Measurements from ENCODE around the gene KRTAP5-2.
"Not testable (repeated sequence)": the region's sequence is repeated elsewhere in the genome, so short reads cannot be mapped to it uniquely, and the experiment has no call there.

The KRTAP5-2 gene

GRCh38 chr11:1604711-1605110 is 6.6 kb upstream of the KRTAP5-2 start:
- no peak for TF ChIP-seq POLR2A (IDR thresholded peaks at IDR 0.05; ENCODE audit: low read depth, low read length)
- FAIRE-seq (no peak), DNase-seq (ENCODE audit: insufficient read length, low spot score) (no peak)

- DNase-seq (ENCODE audit: insufficient read length, low spot score) (no peak), FAIRE-seq (no peak)
- no peak for TF ChIP-seq POLR2A (IDR thresholded peaks at IDR 0.05; ENCODE audit: low read depth, low read length)
Observed at GRCh38 chr11:1604181-1604580, 6.1 kb upstream of the KRTAP5-2 start.

GRCh38 chr11:1603629-1604028 is 5.5 kb upstream of the KRTAP5-2 start:
- DNase-seq (ENCODE audit: insufficient read length, low spot score) (no peak), FAIRE-seq (no peak)
- no peak for TF ChIP-seq POLR2A (IDR thresholded peaks at IDR 0.05; ENCODE audit: low read depth, low read length)

GRCh38 chr11:1601663-1602062 is 3.6 kb upstream of the KRTAP5-2 start:
- FAIRE-seq = not testable (repeated sequence)

GRCh38 chr11:1600626-1601025 is 2.5 kb upstream of the KRTAP5-2 start:
- DNase-seq (ENCODE audit: insufficient read length, low spot score) = no peak
- FAIRE-seq = no peak
- no peak for TF ChIP-seq POLR2A (IDR thresholded peaks at IDR 0.05; ENCODE audit: low read depth, low read length)

More at GRCh38 chr11:1601663-1602062, 3.6 kb upstream of the KRTAP5-2 start:
- not testable (repeated sequence) for DNase-seq (ENCODE audit: insufficient read length, low spot score)

GRCh38 chr11:1598816-1599215 is 722 bp upstream of the KRTAP5-2 start:
- no peak for TF ChIP-seq POLR2A (IDR thresholded peaks at IDR 0.05; ENCODE audit: low read depth, low read length)
- DNase-seq (ENCODE audit: insufficient read length, low spot score) (no peak), FAIRE-seq (no peak)

GRCh38 chr11:1598406-1598805 is 312 bp upstream of the KRTAP5-2 start:
- FAIRE-seq; DNase-seq (ENCODE audit: insufficient read length, low spot score): not testable (repeated sequence)

GRCh38 chr11:1597331-1597993 is 632 bp downstream of the KRTAP5-2 start:
- FAIRE-seq = no peak
- DNase-seq (ENCODE audit: insufficient read length, low spot score) = no peak
- no peak for TF ChIP-seq POLR2A (IDR thresholded peaks at IDR 0.05; ENCODE audit: low read depth, low read length)

GRCh38 chr11:1596576-1597121 is 1.4 kb downstream of the KRTAP5-2 start:
- not testable (repeated sequence) for DNase-seq (ENCODE audit: insufficient read length, low spot score)

GRCh38 chr11:1595994-1596575 is 2.0 kb downstream of the KRTAP5-2 start:
- DNase-seq (ENCODE audit: insufficient read length, low spot score); FAIRE-seq: not testable (repeated sequence)

More at GRCh38 chr11:1596576-1597121, 1.4 kb downstream of the KRTAP5-2 start:
- not testable (repeated sequence) for FAIRE-seq

GRCh38 chr11:1592628-1593027 is 5.5 kb downstream of the KRTAP5-2 start:
- no peak for DNase-seq (ENCODE audit: insufficient read length, low spot score)
- FAIRE-seq = no peak
- TF ChIP-seq POLR2A (IDR thresholded peaks at IDR 0.05; ENCODE audit: low read depth, low read length) = no peak

GRCh38 chr11:1589996-1590395 is 8.1 kb downstream of the KRTAP5-2 start:
- no peak for FAIRE-seq
- no peak for TF ChIP-seq POLR2A (IDR thresholded peaks at IDR 0.05; ENCODE audit: low read depth, low read length)
- DNase-seq (ENCODE audit: insufficient read length, low spot score) = no peak

- FAIRE-seq; DNase-seq (ENCODE audit: insufficient read length, low spot score): not testable (repeated sequence)
Observed at GRCh38 chr11:1589191-1589963, 8.7 kb downstream of the KRTAP5-2 start.

GRCh38 chr11:1586699-1587098 is 11.4 kb downstream of the KRTAP5-2 start:
- DNase-seq (ENCODE audit: insufficient read length, low spot score) (no peak), FAIRE-seq (no peak)
- TF ChIP-seq POLR2A (IDR thresholded peaks at IDR 0.05; ENCODE audit: low read depth, low read length) = no peak

- not testable (repeated sequence) for DNase-seq (ENCODE audit: insufficient read length, low spot score); FAIRE-seq
Observed at GRCh38 chr11:1584661-1585370, 13.3 kb downstream of the KRTAP5-2 start, which contains the start of gene KRTAP5-1. Gene KRTAP5-1 (minus strand): TSS chr11:1585283. CDS start chr11:1585249, 34 bp downstream.

GRCh38 chr11:1582909-1583308 is 15.2 kb downstream of the KRTAP5-2 start:
- not testable (repeated sequence) for FAIRE-seq

More at GRCh38 chr11:1582909-1583308, 15.2 kb downstream of the KRTAP5-2 start:
- not testable (repeated sequence) for DNase-seq (ENCODE audit: insufficient read length, low spot score)
